Cortex of kidney (tissue), 1 donor: Measurements from ENCODE around the gene TAPBP.
"Not testable (repeated sequence)": the region's sequence is repeated elsewhere in the genome, so short reads cannot be mapped to it uniquely, and the experiment has no call there.

Experiments used
- DNase-seq: peaks from one replicate; lab custom pipeline; 2025; lab: John Stamatoyannopoulos, UW

The TAPBP gene

GRCh38 chr6:33276581-33276863 lies 37.4 kb downstream of the TAPBP start:
- DNase-seq, result no peak

GRCh38 chr6:33275795-33276580 lies 37.9 kb downstream of the TAPBP start:
- DNase-seq, result not testable (repeated sequence)

- no peak for DNase-seq
Observed at GRCh38 chr6:33273924-33274902, 39.7 kb downstream of the TAPBP start.

DNA sequence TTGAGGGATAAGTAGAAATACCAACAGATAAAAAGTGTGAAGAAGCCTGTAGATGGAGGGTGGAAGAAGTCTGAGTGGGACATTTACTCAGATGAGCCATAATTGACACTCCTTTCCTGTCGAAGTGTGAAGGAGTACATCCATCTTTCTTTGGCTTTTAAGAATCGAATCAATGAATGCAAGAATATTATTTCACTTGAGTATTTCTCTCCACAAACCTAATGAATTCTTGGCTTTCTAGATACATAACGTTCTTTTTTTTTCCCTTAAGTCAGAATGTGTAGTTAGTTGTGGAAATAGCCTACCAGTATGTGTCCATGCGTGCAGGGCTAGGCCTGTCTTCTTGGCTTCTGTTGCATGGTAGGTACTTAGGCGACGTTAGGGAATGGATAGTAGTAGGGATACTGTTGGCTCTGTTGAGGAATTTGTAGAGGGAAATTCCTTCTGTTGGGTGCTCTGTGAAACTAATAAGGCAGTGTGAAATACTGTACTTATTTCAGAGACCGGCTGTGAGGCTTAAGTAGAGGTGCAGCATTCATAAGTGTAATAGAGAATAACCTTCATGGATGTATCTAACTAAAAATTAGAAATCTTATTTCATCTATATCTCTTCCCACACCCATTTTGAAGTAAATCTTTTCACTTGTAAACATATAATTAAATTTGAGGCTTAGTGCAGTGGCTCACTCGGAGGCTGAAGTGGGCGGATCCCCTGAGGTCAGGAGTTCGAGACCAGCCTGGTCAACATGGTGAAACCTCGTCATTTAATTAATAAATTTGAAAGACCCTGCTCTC lies 40.6 kb downstream of the TAPBP start:
- no peak for DNase-seq

DNA sequence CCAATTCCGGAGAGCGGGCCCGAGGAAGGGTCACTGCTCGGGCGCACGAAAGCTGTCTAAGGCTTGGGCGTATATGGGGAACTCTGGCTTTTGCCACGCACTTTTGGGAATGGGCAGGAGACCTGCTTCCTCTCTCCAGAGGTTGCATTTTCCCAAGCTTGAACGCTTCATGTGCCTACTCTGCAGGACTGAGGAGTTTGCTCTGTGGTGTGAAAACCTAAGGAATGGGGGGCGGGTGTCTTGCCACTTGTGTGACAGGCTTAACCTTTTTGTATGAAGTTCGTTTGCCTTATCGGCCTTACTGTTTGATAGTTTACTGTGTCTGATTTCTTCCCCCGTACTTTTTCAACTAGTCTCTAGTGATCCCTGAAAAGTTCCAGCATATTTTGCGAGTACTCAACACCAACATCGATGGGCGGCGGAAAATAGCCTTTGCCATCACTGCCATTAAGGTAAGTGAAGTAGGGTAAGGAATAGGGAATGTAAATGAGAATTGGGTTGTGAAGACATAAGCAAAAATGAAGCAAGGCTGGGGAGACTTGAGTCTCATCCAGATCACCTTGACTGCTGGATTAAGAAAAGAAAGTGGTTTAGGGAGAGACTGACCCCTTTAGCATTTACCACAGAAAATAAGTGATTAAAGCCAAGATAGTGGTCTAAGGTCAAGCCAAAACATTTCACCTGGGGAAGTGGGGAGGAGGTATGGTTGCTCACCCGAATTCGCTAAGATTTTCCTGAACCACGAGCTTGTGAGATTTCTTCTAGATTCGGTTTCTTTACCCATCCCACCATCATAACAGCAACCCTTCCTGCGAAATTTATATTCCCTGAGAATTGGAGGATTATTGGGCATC lies 41.4 kb downstream of the TAPBP start:
- DNase-seq, result no peak

DNA sequence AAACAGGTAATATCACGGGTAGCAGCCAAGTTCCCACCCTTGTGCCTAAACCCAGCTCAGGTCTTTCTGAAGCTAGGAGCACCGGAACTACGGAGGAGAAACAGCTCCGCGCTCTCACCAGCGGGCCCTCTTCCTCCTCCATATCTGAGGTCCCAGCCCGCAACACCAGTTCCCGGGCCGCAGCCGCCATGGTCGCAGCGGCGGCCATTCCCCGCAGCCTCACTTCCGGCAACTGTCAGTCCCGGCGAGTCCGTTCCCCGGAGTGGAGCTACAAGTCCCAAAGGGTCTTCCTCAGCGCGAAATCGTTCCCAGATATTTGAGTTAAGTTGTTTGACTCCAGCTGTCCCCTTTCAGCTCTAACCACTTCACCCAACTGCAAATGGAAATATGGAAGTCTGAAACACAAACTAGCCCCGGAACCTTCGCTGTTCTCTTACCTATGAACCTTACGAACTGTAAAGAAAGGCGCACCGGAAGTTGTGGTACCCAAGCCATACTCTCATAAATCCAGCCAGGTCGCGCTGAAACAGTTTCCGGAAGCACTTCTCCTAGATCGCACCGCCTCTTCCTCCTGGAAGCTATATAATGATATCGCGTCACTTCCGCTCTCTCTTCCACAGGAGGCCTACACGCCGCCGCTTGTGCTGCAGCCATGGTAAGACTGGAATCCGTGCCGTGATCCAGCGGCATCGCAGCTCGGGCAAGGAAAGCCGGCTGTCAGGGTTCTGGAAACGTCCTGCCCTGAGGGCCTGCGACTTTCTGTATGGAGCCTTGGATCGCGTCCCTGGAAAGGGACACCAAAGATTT lies 42.2 kb downstream of the TAPBP start, which contains the start of the genes RPS18 and VPS52:
Gene RPS18 (plus strand): TSS at position 608 of the 807 bp plus-strand sequence. CDS start 45 bp downstream, at position 653.
Gene VPS52 (minus strand): TSS at position 409 of the 807 bp plus-strand sequence. CDS start 201 bp downstream, at position 208.
- no peak for DNase-seq

DNA sequence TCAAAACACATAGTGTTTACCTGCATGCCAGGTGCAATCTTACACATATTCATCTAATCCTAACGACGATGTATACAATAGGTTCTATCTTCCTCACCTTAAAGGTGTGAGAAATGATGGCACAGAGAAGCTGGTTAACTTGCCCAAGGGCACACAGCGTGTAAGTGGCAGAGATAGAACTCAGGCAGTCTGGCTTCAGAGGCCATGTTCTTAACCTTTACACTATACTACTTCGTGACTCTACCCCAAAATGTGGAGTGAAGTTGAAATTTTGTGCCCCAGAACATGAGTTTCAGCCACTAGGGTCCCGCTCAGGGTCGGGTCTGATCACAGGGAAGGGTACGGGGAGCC lies 42.8 kb downstream of the TAPBP start:
- DNase-seq, result no peak

- DNase-seq, result no peak
Observed at GRCh38 chr6:33264015-33264414, 49.9 kb downstream of the TAPBP start.

DNA sequence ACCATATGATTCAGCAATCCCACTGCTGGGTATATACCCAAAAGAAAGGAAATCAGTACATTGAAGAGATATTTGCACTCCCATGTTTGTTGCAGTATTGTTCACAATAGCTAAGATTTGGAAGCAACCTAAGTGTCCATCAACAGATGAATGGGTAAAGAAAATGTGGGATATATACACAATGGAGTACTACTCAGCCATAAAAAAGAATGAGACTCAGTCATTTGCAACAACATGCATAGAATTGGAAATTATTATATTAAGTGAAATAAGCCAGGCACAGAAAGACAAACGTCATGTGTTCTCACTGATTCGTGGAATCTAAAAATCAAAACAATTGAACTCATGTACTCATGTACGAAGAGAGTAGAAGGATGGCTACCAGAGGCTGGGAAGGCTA lies 51.4 kb downstream of the TAPBP start:
- not testable (repeated sequence) for DNase-seq

- no peak for DNase-seq
Observed at GRCh38 chr6:33259032-33259431, 54.8 kb downstream of the TAPBP start.

DNA sequence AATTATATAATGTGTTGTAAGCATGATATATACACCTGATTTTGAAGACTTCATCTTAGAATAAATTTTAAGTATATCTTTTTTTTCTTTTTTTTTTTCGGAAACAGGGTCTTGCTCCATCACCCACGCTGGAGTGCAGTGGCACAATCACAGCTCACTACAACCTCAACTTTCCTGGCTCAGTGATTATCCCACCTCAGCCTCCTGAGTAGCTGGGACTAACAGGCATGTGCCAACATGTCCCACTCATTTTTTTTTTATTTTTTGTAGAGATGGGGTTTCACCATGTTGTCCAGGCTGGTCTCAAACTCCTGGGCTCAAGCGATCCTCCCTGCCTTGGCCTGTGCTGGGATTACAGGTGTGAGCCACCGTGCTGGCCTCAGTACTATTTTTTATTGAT lies 59.3 kb downstream of the TAPBP start:
- DNase-seq, result no peak

- DNase-seq, result no peak
Observed at GRCh38 chr6:33252759-33253158, 61.1 kb downstream of the TAPBP start.

DNA sequence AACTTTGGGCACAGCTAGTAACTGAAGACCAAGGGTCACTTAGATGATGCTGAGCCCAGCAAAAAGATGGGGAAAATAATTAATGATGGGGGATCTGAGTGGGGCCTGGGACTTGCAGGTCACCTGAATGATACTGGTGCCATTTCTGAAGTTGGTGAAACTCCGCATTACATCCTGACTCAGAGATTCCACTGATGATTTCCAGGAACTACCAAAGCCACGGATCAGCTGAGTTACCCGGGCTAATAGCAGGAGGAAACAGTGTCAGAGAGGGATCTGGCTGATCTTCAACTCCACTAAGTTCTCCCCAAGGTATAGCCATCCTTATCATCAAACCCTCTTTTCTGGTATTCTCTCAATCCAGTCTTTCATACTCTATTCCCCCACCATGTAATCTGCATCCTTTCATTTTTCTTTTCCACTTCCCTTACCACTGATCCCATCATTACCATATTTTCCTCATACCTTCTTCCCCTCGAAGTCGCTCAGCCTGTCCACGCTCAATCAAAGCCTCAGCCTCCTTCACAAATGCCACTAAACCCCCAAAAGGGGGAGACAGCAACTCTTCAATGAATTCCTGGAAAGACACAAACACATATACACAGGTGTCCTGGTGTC lies 62.4 kb downstream of the TAPBP start:
- no peak for DNase-seq

- no peak for DNase-seq
Observed at GRCh38 chr6:33250731-33251130, 63.1 kb downstream of the TAPBP start.

GRCh38 chr6:33249732-33250630 lies 63.9 kb downstream of the TAPBP start:
- no peak for DNase-seq
